Hepatocyte (in vitro differentiated cells): ENCODE results near the gene HSD11B1.

Experiments
- CTCF ChIP-seq: fragments of 200-600 bp; sonication (generic); IDR thresholded peaks from 2 replicates; pipeline ENCODE4 v1.5.1; 2016; ENCODE audit warnings: antibody characterized with exemption, mild to moderate bottlenecking; ENCODE audit not compliant: poor library complexity
- EZH2 ChIP-seq: fragments of 200-600 bp; sonication (generic); IDR thresholded peaks from 2 replicates; pipeline ENCODE4 v1.6.1; 2016; ENCODE audit warnings: antibody characterized with exemption, mild to moderate bottlenecking, borderline replicate concordance

DNA sequence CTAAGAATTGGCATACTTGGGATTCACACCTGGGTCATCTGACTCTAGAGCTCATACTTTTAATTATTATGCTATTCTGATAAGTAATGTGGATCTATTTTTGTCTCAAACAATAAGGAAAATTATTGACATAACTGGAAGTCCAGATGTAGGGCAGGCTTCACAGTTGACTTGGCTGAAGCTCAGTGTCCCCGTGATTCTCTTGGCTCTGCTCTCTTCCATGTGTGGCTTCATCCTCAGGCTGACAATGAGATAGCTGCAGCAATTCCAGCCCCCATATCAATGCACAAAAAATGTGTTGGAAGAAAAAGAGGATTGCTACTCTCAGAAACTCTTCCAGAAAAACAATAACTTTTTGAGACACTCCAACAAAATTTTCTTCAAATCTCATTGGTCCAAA lies 23.8 kb downstream of the HSD11B1 start:
- TF ChIP-seq CTCF (no peak), EZH2 (no peak)
